Hematopoietic multipotent progenitor cell treated with erythropoietin and hydrocortisone succinate and interleukin-3 and kit ligand, for 8 days (in vitro differentiated cells): ENCODE measurements around the gene TMEM9B.
"Not testable (repeated sequence)": the region's sequence is repeated elsewhere in the genome, so short reads cannot be mapped to it uniquely, and the experiment has no call there.

Source experiments
- DNase-seq: peaks from one replicate; pipeline ENCODE4 v3.0.0-alpha.2; 2015

The TMEM9B gene

GRCh38 chr11:8964324-8965320 lies at the start of gene TMEM9B:
TMEM9B (minus strand) TSS chr11:8964442; CDS start chr11:8964313, 129 bp downstream.
- peak; percentile 90 for DNase-seq

- no peak for DNase-seq
These were observed 49.1 kb upstream of the TMEM9B start for GRCh38 chr11:9013373-9013772.

- not testable (repeated sequence) for DNase-seq
These were observed 45.3 kb upstream of the TMEM9B start for GRCh38 chr11:9009538-9009937.

GRCh38 chr11:9008661-9009060 lies 44.4 kb upstream of the TMEM9B start:
- peak; percentile 82 for DNase-seq

GRCh38 chr11:9008011-9008550 lies 43.8 kb upstream of the TMEM9B start:
- DNase-seq, result peak; percentile 76

- DNase-seq, result no peak
These were observed 40.8 kb upstream of the TMEM9B start for GRCh38 chr11:9005087-9005486.

GRCh38 chr11:9004183-9004926 lies 40.1 kb upstream of the TMEM9B start:
- DNase-seq, result no peak

- DNase-seq, result peak; percentile 52
These were observed 39.4 kb upstream of the TMEM9B start, which contains the start of gene NRIP3 for GRCh38 chr11:9003573-9004182. NRIP3 (minus strand) TSS chr11:9004001; CDS start chr11:9003935, 66 bp downstream.

- DNase-seq, result no peak
These were observed 38.8 kb upstream of the TMEM9B start for GRCh38 chr11:9002920-9003572.

- DNase-seq, result peak; percentile 41
These were observed 37.5 kb upstream of the TMEM9B start for GRCh38 chr11:9001736-9002135.

- DNase-seq, result no peak
These were observed 33.8 kb upstream of the TMEM9B start for GRCh38 chr11:8998017-8998416.

- no peak for DNase-seq
These were observed 33.2 kb upstream of the TMEM9B start for GRCh38 chr11:8997451-8997850.

- DNase-seq, result no peak
These were observed 25.2 kb upstream of the TMEM9B start for GRCh38 chr11:8989453-8989852.

GRCh38 chr11:8988329-8989234 lies 24.3 kb upstream of the TMEM9B start:
- DNase-seq, result peak; percentile 90

- DNase-seq, result no peak
These were observed 23.2 kb upstream of the TMEM9B start for GRCh38 chr11:8987446-8987845.

- DNase-seq, result not testable (repeated sequence)
These were observed 22.5 kb upstream of the TMEM9B start for GRCh38 chr11:8986772-8987171.

- no peak for DNase-seq
These were observed 21.2 kb upstream of the TMEM9B start for GRCh38 chr11:8985462-8985861.

- DNase-seq, result no peak
These were observed 19.3 kb upstream of the TMEM9B start for GRCh38 chr11:8983552-8983951.

GRCh38 chr11:8980485-8980884 lies 16.2 kb upstream of the TMEM9B start:
- DNase-seq, result no peak

GRCh38 chr11:8979365-8979764 lies 15.1 kb upstream of the TMEM9B start:
- DNase-seq, result not testable (repeated sequence)

GRCh38 chr11:8973121-8973520 lies 8.9 kb upstream of the TMEM9B start:
- DNase-seq, result no peak
